GM12892 (cell line): ENCODE data around the gene RAB36.

Source experiments
- POLR2A ChIP-seq: IDR thresholded peaks from 2 replicates; pipeline ENCODE4 v1.6.1; 2011; ENCODE audit warnings: low read depth, low read length, control low read depth
- POLR2AphosphoS5 ChIP-seq: IDR thresholded peaks from 2 replicates; pipeline ENCODE4 v1.6.1; 2011; ENCODE audit warnings: low read depth, low read length, control low read depth
- TAF1 ChIP-seq: IDR thresholded peaks from 2 replicates; pipeline ENCODE4 v1.6.1; 2011; ENCODE audit warnings: low read depth, mild to moderate bottlenecking, control low read depth, low read length, borderline replicate concordance

DNA sequence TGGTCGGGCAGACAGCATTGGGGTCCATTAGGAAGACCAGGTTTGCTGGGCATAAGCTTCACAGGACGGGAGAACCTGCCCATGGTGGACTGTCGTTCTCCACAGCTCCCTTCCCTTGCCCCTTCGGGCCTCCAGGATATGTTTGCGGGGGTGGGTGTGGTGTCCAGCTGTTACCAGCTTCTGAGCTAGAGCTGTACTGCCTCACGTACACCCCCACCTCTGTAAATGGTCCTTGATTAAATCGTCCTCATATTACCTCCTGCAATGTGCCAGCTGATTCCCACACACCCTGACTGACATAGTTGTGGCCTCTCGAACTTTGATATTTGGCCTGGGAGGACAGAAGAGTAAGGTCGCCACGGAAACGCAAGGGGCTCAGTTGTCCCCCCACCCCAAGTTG lies 18.8 kb downstream of the RAB36 start:
- TF ChIP-seq POLR2AphosphoS5 (no peak), POLR2A (no peak), TAF1 (no peak)
